ENCODE results near the gene ANKRD11. TPM values are rescaled to one million over a fixed set of nuclear protein-coding genes. Genes with fewer than 3 reads are reported as not detected.

ANKRD11 gene
- polyA plus RNA-seq, 4 donors: 48.4 to 86.7 (median 65.5) TPM

- 55 to 72% (median 61%) methylated on average over 8 of the region's 8 CpGs for WGBS, 3 donors
- peaks cover 0 to 21% of the 10 kb centered on the region in 2 donors for H3K9me3 ChIP-seq (ENCODE audit: control insufficient read depth in 2 of 2, insufficient read depth in 1 of 2, low read depth in 1 of 2, low read length in 1 of 2)
- no peaks in the 10 kb centered on the region for H3K4me1 ChIP-seq (ENCODE audit: control insufficient read depth in 3 of 3, insufficient read depth in 2 of 3, low read depth in 1 of 3, low read length in 2 of 3)
- H3K27ac ChIP-seq (ENCODE audit: low read depth in 1 of 3, low read length in 2 of 3): no peak overlapping the region
- no peaks in the 10 kb centered on the region for H3K27me3 ChIP-seq (ENCODE audit: control insufficient read depth in 3 of 3, insufficient read depth in 3 of 3, low read length in 3 of 3)
- peaks cover 0 to 23% (median 0%) of the 10 kb centered on the region in 3 donors for H3K36me3 ChIP-seq (ENCODE audit: control insufficient read depth in 3 of 3, insufficient read depth in 2 of 3, low read depth in 1 of 3, low read length in 3 of 3)
- DNase-seq: no peak
- H3K4me3 ChIP-seq (ENCODE audit: low read depth in 1 of 3, low read length in 3 of 3): no peak overlapping the region
- FAIRE-seq: no peak
Measured at GRCh38 chr16:89376812-89377452, 113.4 kb downstream of the ANKRD11 start.

GRCh38 chr16:89375686-89376085 lies 114.7 kb downstream of the ANKRD11 start:
- FAIRE-seq: no peak
- H3K9me3 ChIP-seq (ENCODE audit: control insufficient read depth in 2 of 2, insufficient read depth in 1 of 2, low read depth in 1 of 2, low read length in 1 of 2): peaks cover 0 to 21% of the 10 kb centered on the region in 2 donors
- 92 to 97% (median 96%) methylated on average over 10 of the region's 10 CpGs for WGBS, 3 donors

GRCh38 chr16:89375021-89375420 lies 115.3 kb downstream of the ANKRD11 start:
- 73 to 91% (median 90%) methylated on average over 19 of the region's 19 CpGs for WGBS, 3 donors
- Histone ChIP-seq H3K36me3 (ENCODE audit: control insufficient read depth in 3 of 3, insufficient read depth in 2 of 3, low read depth in 1 of 3, low read length in 3 of 3) (peaks cover 0 to 38% (median 0%) of the 10 kb centered on the region in 3 donors), H3K27ac (ENCODE audit: low read depth in 1 of 3, low read length in 2 of 3) (no peak overlapping the region), H3K27me3 (ENCODE audit: control insufficient read depth in 3 of 3, insufficient read depth in 3 of 3, low read length in 3 of 3) (no peaks in the 10 kb centered on the region), H3K4me1 (ENCODE audit: control insufficient read depth in 3 of 3, insufficient read depth in 2 of 3, low read depth in 1 of 3, low read length in 2 of 3) (peaks cover 0 to 1% (median 0%) of the 10 kb centered on the region in 3 donors), H3K9me3 (ENCODE audit: control insufficient read depth in 2 of 2, insufficient read depth in 1 of 2, low read depth in 1 of 2, low read length in 1 of 2) (peaks cover 0 to 21% of the 10 kb centered on the region in 2 donors), H3K4me3 (ENCODE audit: low read depth in 1 of 3, low read length in 3 of 3) (no peak overlapping the region)
- FAIRE-seq: no peak
- peak in 1 of 2 donors; percentile 34 for DNase-seq

More at GRCh38 chr16:89375686-89376085, 114.7 kb downstream of the ANKRD11 start:
- no peak overlapping the region for H3K4me3 ChIP-seq (ENCODE audit: low read depth in 1 of 3, low read length in 3 of 3)
- no peaks in the 10 kb centered on the region for H3K4me1 ChIP-seq (ENCODE audit: control insufficient read depth in 3 of 3, insufficient read depth in 2 of 3, low read depth in 1 of 3, low read length in 2 of 3)
- no peak overlapping the region for H3K27ac ChIP-seq (ENCODE audit: low read depth in 1 of 3, low read length in 2 of 3)
- DNase-seq: no peak
- H3K27me3 ChIP-seq (ENCODE audit: control insufficient read depth in 3 of 3, insufficient read depth in 3 of 3, low read length in 3 of 3): no peaks in the 10 kb centered on the region
- H3K36me3 ChIP-seq (ENCODE audit: control insufficient read depth in 3 of 3, insufficient read depth in 2 of 3, low read depth in 1 of 3, low read length in 3 of 3): peaks cover 0 to 31% (median 0%) of the 10 kb centered on the region in 3 donors

- peaks cover 0 to 21% of the 10 kb centered on the region in 2 donors for H3K9me3 ChIP-seq (ENCODE audit: control insufficient read depth in 2 of 2, insufficient read depth in 1 of 2, low read depth in 1 of 2, low read length in 1 of 2)
- peaks cover 0 to 6% (median 0%) of the 10 kb centered on the region in 3 donors for H3K4me1 ChIP-seq (ENCODE audit: control insufficient read depth in 3 of 3, insufficient read depth in 2 of 3, low read depth in 1 of 3, low read length in 2 of 3)
- no peak overlapping the region for H3K4me3 ChIP-seq (ENCODE audit: low read depth in 1 of 3, low read length in 3 of 3)
- 70 to 88% (median 82%) methylated on average over 18 of the region's 18 CpGs for WGBS, 3 donors
- FAIRE-seq (no peak), DNase-seq (no peak)
- no peak overlapping the region for H3K27ac ChIP-seq (ENCODE audit: low read depth in 1 of 3, low read length in 2 of 3)
- H3K36me3 ChIP-seq (ENCODE audit: control insufficient read depth in 3 of 3, insufficient read depth in 2 of 3, low read depth in 1 of 3, low read length in 3 of 3): peaks cover 0 to 43% (median 0%) of the 10 kb centered on the region in 3 donors
- no peaks in the 10 kb centered on the region for H3K27me3 ChIP-seq (ENCODE audit: control insufficient read depth in 3 of 3, insufficient read depth in 3 of 3, low read length in 3 of 3)
Measured at GRCh38 chr16:89374393-89374960, 115.9 kb downstream of the ANKRD11 start.

- H3K4me1 ChIP-seq (ENCODE audit: control insufficient read depth in 3 of 3, insufficient read depth in 2 of 3, low read depth in 1 of 3, low read length in 2 of 3): peaks cover 0 to 6% (median 0%) of the 10 kb centered on the region in 3 donors
- DNase-seq: no peak
- peaks cover 0 to 21% of the 10 kb centered on the region in 2 donors for H3K9me3 ChIP-seq (ENCODE audit: control insufficient read depth in 2 of 2, insufficient read depth in 1 of 2, low read depth in 1 of 2, low read length in 1 of 2)
- no peaks in the 10 kb centered on the region for H3K27me3 ChIP-seq (ENCODE audit: control insufficient read depth in 3 of 3, insufficient read depth in 3 of 3, low read length in 3 of 3)
- peaks cover 0 to 51% (median 0%) of the 10 kb centered on the region in 3 donors for H3K36me3 ChIP-seq (ENCODE audit: control insufficient read depth in 3 of 3, insufficient read depth in 2 of 3, low read depth in 1 of 3, low read length in 3 of 3)
- no peak overlapping the region for H3K27ac ChIP-seq (ENCODE audit: low read depth in 1 of 3, low read length in 2 of 3)
- no peak for FAIRE-seq
- 83 to 92% (median 90%) methylated on average over 32 of the region's 32 CpGs for WGBS, 3 donors
- no peak overlapping the region for H3K4me3 ChIP-seq (ENCODE audit: low read depth in 1 of 3, low read length in 3 of 3)
Measured at GRCh38 chr16:89373355-89374110, 116.8 kb downstream of the ANKRD11 start.

- Histone ChIP-seq H3K36me3 (ENCODE audit: control insufficient read depth in 3 of 3, insufficient read depth in 2 of 3, low read depth in 1 of 3, low read length in 3 of 3) (peaks cover 0 to 57% (median 0%) of the 10 kb centered on the region in 3 donors), H3K27me3 (ENCODE audit: control insufficient read depth in 3 of 3, insufficient read depth in 3 of 3, low read length in 3 of 3) (no peaks in the 10 kb centered on the region), H3K9me3 (ENCODE audit: control insufficient read depth in 2 of 2, insufficient read depth in 1 of 2, low read depth in 1 of 2, low read length in 1 of 2) (peaks cover 0 to 21% of the 10 kb centered on the region in 2 donors), H3K4me3 (ENCODE audit: low read depth in 1 of 3, low read length in 3 of 3) (no peak overlapping the region), H3K27ac (ENCODE audit: low read depth in 1 of 3, low read length in 2 of 3) (no peak overlapping the region), H3K4me1 (ENCODE audit: control insufficient read depth in 3 of 3, insufficient read depth in 2 of 3, low read depth in 1 of 3, low read length in 2 of 3) (peaks cover 0 to 6% (median 0%) of the 10 kb centered on the region in 3 donors)
- DNase-seq (no peak), FAIRE-seq (no peak)
- 92 to 94% (median 94%) methylated on average over 26 to 32 of the region's 32 CpGs for WGBS, 3 donors
Measured at GRCh38 chr16:89371968-89372634, 118.3 kb downstream of the ANKRD11 start.

- peaks cover 0 to 63% (median 0%) of the 10 kb centered on the region in 3 donors for H3K36me3 ChIP-seq (ENCODE audit: control insufficient read depth in 3 of 3, insufficient read depth in 2 of 3, low read depth in 1 of 3, low read length in 3 of 3)
- no peak for FAIRE-seq
- no peaks in the 10 kb centered on the region for H3K27me3 ChIP-seq (ENCODE audit: control insufficient read depth in 3 of 3, insufficient read depth in 3 of 3, low read length in 3 of 3)
- peaks cover 0 to 15% of the 10 kb centered on the region in 2 donors for H3K9me3 ChIP-seq (ENCODE audit: control insufficient read depth in 2 of 2, insufficient read depth in 1 of 2, low read depth in 1 of 2, low read length in 1 of 2)
- H3K27ac ChIP-seq (ENCODE audit: low read depth in 1 of 3, low read length in 2 of 3): no peak overlapping the region
- WGBS, 3 donors: 96 to 98% (median 98%) methylated on average over 11 to 12 of the region's 12 CpGs
- DNase-seq: no peak
- peaks cover 0 to 6% (median 0%) of the 10 kb centered on the region in 3 donors for H3K4me1 ChIP-seq (ENCODE audit: control insufficient read depth in 3 of 3, insufficient read depth in 2 of 3, low read depth in 1 of 3, low read length in 2 of 3)
- H3K4me3 ChIP-seq (ENCODE audit: low read depth in 1 of 3, low read length in 3 of 3): no peak overlapping the region
Measured at GRCh38 chr16:89371386-89371785, 119.0 kb downstream of the ANKRD11 start.

GRCh38 chr16:89370601-89371000 lies 119.8 kb downstream of the ANKRD11 start:
- Histone ChIP-seq H3K27me3 (ENCODE audit: control insufficient read depth in 3 of 3, insufficient read depth in 3 of 3, low read length in 3 of 3) (no peaks in the 10 kb centered on the region), H3K4me1 (ENCODE audit: control insufficient read depth in 3 of 3, insufficient read depth in 2 of 3, low read depth in 1 of 3, low read length in 2 of 3) (peaks cover 0 to 6% (median 0%) of the 10 kb centered on the region in 3 donors), H3K36me3 (ENCODE audit: control insufficient read depth in 3 of 3, insufficient read depth in 2 of 3, low read depth in 1 of 3, low read length in 3 of 3) (peaks cover 0 to 63% (median 0%) of the 10 kb centered on the region in 3 donors), H3K4me3 (ENCODE audit: low read depth in 1 of 3, low read length in 3 of 3) (no peak overlapping the region), H3K9me3 (ENCODE audit: control insufficient read depth in 2 of 2, insufficient read depth in 1 of 2, low read depth in 1 of 2, low read length in 1 of 2) (peaks cover 0 to 7% of the 10 kb centered on the region in 2 donors), H3K27ac (ENCODE audit: low read depth in 1 of 3, low read length in 2 of 3) (no peak overlapping the region)
- 85 to 91% (median 89%) methylated on average over 15 of the region's 15 CpGs for WGBS, 3 donors
- FAIRE-seq: no peak
- no peak for DNase-seq

Data from small intestine (tissue), 7 donors.